Measurements from ENCODE around the gene DBX1. TPM values are rescaled to one million over a fixed set of nuclear protein-coding genes. Genes with fewer than 3 reads are reported as not detected.

The DBX1 gene
- total and polyA plus RNA-seq, 10 of the 15 experiments (the other 5 are each of a cell fraction or from before 2014, with no cell fraction given), result not detected

- TF ChIP-seq ETV6 (conservative IDR thresholded peaks at IDR 0.05 in 1 of 2, IDR thresholded peaks at IDR 0.05 in 1 of 2; ENCODE audit: borderline replicate concordance in 1 of 2, low read depth in 1 of 2) (no peak), CUX1 (IDR thresholded peaks at IDR 0.05; ENCODE audit: insufficient replicate concordance, low read depth, low read length) (no peak), PML (IDR thresholded peaks at IDR 0.05; ENCODE audit: low read length) (no peak), BCL3 (IDR thresholded peaks at IDR 0.05; ENCODE audit: borderline replicate concordance, insufficient read depth, low read depth, low read length, poor library complexity, severe bottlenecking) (no peak), IKZF2 (IDR thresholded peaks at IDR 0.05) (peak; percentile 60 to 67; a peak in 3 of 4 replicates), SKIL (IDR thresholded peaks at IDR 0.05; ENCODE audit: low read depth, poor library complexity, severe bottlenecking) (no peak), ZNF24 (IDR thresholded peaks at IDR 0.05) (no peak), HDAC2 (IDR thresholded peaks at IDR 0.05) (no peak), KDM1A (IDR thresholded peaks at IDR 0.05; ENCODE audit: borderline replicate concordance) (no peak), SIX5 (IDR thresholded peaks at IDR 0.05; ENCODE audit: low read depth, low read length, severe bottlenecking) (no peak), ZSCAN29 (IDR thresholded peaks at IDR 0.05) (no peak), BCL11A (IDR thresholded peaks at IDR 0.05; ENCODE audit: low read depth, low read length) (peak; percentile 49; the same call in 1 of the 2 replicates), HSF1 (IDR thresholded peaks at IDR 0.05; ENCODE audit: low read depth, low read length) (no peak), BRCA1 (IDR thresholded peaks at IDR 0.05; ENCODE audit: low read depth, low read length) (no peak), EED (IDR thresholded peaks at IDR 0.05; ENCODE audit: low read depth) (no peak), CREB1 (IDR thresholded peaks at IDR 0.05; ENCODE audit: low read depth) (no peak), SMAD5 (IDR thresholded peaks at IDR 0.05; ENCODE audit: low read depth) (no peak)
- TF ChIP-seq, protein P1, sequence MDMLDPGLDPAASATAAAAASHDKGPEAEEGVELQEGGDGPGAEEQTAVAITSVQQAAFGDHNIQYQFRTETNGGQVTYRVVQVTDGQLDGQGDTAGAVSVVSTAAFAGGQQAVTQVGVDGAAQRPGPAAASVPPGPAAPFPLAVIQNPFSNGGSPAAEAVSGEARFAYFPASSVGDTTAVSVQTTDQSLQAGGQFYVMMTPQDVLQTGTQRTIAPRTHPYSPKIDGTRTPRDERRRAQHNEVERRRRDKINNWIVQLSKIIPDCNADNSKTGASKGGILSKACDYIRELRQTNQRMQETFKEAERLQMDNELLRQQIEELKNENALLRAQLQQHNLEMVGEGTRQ (IDR thresholded peaks at IDR 0.05; ENCODE audit: borderline replicate concordance, low read depth, low read length), result no peak
- TF ChIP-seq, protein P2, sequence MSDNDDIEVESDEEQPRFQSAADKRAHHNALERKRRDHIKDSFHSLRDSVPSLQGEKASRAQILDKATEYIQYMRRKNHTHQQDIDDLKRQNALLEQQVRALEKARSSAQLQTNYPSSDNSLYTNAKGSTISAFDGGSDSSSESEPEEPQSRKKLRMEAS (IDR thresholded peaks at IDR 0.05; ENCODE audit: low read depth, low read length), result no peak
Observed at GRCh38 chr11:20197881-20198280, 37.6 kb upstream of the DBX1 start (continued).
